ENCODE results near the gene FAH.

The FAH gene

DNA sequence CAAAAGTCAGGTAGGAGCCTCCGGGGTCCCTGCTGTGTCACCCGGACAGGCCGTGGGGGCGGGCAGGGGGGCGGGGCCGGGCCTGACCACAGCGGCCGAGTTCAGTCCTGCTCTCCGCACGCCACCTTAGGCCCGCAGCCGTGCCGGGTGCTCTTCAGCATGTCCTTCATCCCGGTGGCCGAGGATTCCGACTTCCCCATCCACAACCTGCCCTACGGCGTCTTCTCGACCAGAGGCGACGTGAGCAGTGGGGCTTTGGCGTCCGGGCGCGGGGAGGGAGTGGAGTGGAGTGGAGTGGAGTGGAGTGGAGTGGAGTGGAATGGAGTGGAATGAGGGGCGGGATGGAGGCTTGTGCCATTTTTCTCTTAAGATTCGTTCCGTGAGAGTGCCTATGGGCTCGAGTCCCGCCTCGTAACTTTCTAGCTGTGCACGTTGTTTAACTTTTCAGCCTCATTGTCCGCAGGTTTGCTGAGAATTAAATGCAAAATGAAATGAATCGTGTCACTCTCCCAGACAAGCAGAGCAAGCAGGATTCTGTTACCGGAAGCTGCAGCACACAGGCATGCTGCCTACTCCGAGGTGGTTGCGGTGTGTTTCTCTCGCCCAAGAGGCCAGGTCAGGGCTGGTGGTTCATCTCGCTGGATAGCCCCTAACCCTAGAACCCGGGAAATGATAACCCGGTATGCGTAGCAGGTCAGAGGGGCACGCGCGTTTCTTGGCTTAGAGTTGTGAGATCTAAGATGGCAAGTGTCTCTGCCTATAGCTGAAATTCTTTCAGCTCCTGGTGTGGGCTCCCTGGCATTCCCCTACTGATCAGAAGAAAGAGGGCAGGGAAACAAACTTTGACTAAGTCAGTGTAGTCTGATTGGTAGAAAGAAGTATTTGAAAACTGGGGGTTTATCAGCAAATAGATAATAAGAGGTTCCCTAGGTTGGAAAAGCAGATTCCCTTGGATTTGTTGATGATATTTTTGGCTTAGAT is at the start of gene FAH:
FAH (plus strand) TSS at position 104 of the 981 bp plus-strand sequence; CDS start at position 160, 56 bp downstream.
- no peak within 1 kb of the TSS for H3K27ac ChIP-seq
- no peak for DNase-seq (ENCODE audit: low read depth, low spot score)
- H3K36me3 ChIP-seq (ENCODE audit: insufficient read depth, low read length) = no peaks in the 10 kb centered on the region
- H3K9me3 ChIP-seq (ENCODE audit: low read depth, low read length) = no peaks in the 10 kb centered on the region
- H3K4me3 ChIP-seq = peak within 1 kb of the TSS; percentile 84
- TF ChIP-seq FOXP2 (optimal IDR thresholded peaks at IDR 0.05; ENCODE audit: control extremely low read depth, extremely low read length, insufficient read depth) (no peak), POLR2AphosphoS5 (IDR thresholded peaks at IDR 0.05; ENCODE audit: borderline replicate concordance, low read depth, low read length) (no peak), EZH2 (IDR thresholded peaks at IDR 0.05) (no peak)
- peak within 1 kb of the TSS; percentile 47 for H3K9ac ChIP-seq (ENCODE audit: insufficient read length)

DNA sequence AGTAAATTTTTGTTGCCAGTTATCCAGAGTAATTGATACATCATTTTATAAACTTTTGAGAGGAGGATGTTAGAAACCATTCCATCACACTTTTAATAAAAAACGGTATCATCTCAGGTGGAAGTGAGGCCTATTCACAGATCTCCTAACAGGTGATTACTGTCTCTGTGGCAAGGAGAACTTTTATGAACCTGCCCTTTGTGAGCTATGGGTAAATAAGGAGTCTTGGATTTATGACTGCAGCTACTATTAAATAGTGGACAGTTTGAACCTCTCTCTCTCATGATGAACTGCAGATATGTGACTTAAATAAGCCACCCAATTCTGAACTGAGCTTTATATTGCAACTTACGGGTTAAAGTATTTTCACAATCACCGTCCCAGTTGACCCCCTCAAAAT is 47.6 kb upstream of the FAH start:
- DNase-seq (ENCODE audit: low read depth, low spot score) = no peak
- Histone ChIP-seq H3K9me3 (ENCODE audit: low read depth, low read length) (no peaks in the 10 kb centered on the region), H3K4me3 (peak overlapping the region; percentile 40; the same call in 1 of the 2 replicates), H3K9ac (ENCODE audit: insufficient read length) (no peak overlapping the region), H3K36me3 (ENCODE audit: insufficient read depth, low read length) (0 out of 2 replicates have a peak, but pooled peaks cover 6% of the 10 kb centered on the region), H3K27ac (peak overlapping the region; percentile 74; the same call in 1 of the 2 replicates)
- TF ChIP-seq POLR2AphosphoS5 (IDR thresholded peaks at IDR 0.05; ENCODE audit: borderline replicate concordance, low read depth, low read length) (no peak), EZH2 (IDR thresholded peaks at IDR 0.05) (no peak), FOXP2 (optimal IDR thresholded peaks at IDR 0.05; ENCODE audit: control extremely low read depth, extremely low read length, insufficient read depth) (no peak)

DNA sequence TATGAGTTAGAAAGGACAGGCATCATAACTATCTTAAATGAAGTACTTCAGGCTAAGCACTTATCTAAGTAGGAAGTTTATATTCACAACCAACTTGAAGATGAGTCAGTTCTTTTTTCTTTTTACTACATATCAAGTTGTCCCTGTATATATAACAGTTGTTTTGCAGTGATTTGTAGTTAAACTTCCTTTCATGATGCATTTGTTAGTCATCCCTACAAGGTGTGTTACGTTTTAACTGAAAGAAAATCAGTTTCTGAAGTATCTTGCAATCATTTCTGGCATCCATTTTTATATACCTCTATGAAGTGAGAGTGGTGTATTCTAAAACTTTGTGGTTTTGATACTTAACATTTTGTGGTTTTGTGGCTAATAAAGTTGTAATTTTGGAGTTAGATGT is 47.2 kb upstream of the FAH start:
- TF ChIP-seq FOXP2 (optimal IDR thresholded peaks at IDR 0.05; ENCODE audit: control extremely low read depth, extremely low read length, insufficient read depth) (no peak), POLR2AphosphoS5 (IDR thresholded peaks at IDR 0.05; ENCODE audit: borderline replicate concordance, low read depth, low read length) (no peak), EZH2 (IDR thresholded peaks at IDR 0.05) (no peak)
- Histone ChIP-seq H3K9me3 (ENCODE audit: low read depth, low read length) (no peaks in the 10 kb centered on the region), H3K4me3 (peak overlapping the region; percentile 40), H3K9ac (ENCODE audit: insufficient read length) (peak overlapping the region; percentile 26), H3K27ac (peak overlapping the region; percentile 74), H3K36me3 (ENCODE audit: insufficient read depth, low read length) (0 out of 2 replicates have a peak, but pooled peaks cover 5% of the 10 kb centered on the region)
- DNase-seq (ENCODE audit: low read depth, low spot score) = no peak

DNA sequence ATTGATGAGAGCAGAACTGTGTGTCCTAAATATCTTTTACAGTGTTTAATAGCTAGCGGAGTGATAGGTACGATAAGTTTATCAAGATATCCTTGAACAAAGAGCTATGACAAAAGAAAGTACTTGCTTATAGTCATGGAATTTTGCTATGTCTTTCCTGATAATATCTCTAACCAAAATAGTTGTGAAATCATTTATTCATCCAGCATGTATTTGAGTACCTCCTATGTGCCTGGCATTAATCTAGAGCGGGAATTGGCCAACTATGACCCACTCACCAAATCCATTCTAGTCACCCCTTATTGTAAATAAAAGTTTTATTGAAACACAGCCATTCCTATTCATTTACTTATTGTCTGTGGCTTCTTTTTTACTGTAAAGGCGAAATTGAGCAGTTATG is 46.7 kb upstream of the FAH start:
- H3K9me3 ChIP-seq (ENCODE audit: low read depth, low read length) = no peaks in the 10 kb centered on the region
- H3K36me3 ChIP-seq (ENCODE audit: insufficient read depth, low read length) = 0 out of 2 replicates have a peak, but pooled peaks cover under 1% of the 10 kb centered on the region
- TF ChIP-seq FOXP2 (optimal IDR thresholded peaks at IDR 0.05; ENCODE audit: control extremely low read depth, extremely low read length, insufficient read depth) (no peak), POLR2AphosphoS5 (IDR thresholded peaks at IDR 0.05; ENCODE audit: borderline replicate concordance, low read depth, low read length) (no peak), EZH2 (IDR thresholded peaks at IDR 0.05) (no peak)
- H3K27ac ChIP-seq = peak overlapping the region; percentile 74
- H3K9ac ChIP-seq (ENCODE audit: insufficient read length) = peak overlapping the region; percentile 26
- no peak for DNase-seq (ENCODE audit: low read depth, low spot score)
- peak overlapping the region; percentile 40; the same call in 1 of the 2 replicates for H3K4me3 ChIP-seq

DNA sequence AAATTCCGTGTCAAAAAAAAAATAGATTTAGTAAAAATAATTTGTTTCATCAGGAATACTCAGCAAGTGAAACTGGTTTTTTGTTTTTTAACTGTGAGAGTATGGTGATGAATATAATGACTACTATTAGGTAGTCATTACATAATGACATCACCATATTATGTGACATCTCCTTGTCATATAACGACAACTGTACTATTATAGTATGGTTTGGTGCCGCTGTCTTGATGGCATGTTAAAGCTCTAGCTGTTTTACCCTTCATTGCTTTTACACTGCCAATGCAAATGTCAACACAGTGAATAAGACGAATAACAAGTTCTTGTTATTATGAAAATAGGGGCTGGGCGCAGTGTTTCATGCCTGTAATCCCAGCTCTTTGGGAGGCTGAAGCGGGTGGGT is 45.6 kb upstream of the FAH start:
- Histone ChIP-seq H3K9me3 (ENCODE audit: low read depth, low read length) (no peaks in the 10 kb centered on the region), H3K4me3 (no peak overlapping the region), H3K9ac (ENCODE audit: insufficient read length) (no peak overlapping the region), H3K36me3 (ENCODE audit: insufficient read depth, low read length) (no peaks in the 10 kb centered on the region), H3K27ac (no peak overlapping the region)
- TF ChIP-seq POLR2AphosphoS5 (IDR thresholded peaks at IDR 0.05; ENCODE audit: borderline replicate concordance, low read depth, low read length) (no peak), FOXP2 (optimal IDR thresholded peaks at IDR 0.05; ENCODE audit: control extremely low read depth, extremely low read length, insufficient read depth) (no peak)
- DNase-seq (ENCODE audit: low read depth, low spot score) = no peak

DNA sequence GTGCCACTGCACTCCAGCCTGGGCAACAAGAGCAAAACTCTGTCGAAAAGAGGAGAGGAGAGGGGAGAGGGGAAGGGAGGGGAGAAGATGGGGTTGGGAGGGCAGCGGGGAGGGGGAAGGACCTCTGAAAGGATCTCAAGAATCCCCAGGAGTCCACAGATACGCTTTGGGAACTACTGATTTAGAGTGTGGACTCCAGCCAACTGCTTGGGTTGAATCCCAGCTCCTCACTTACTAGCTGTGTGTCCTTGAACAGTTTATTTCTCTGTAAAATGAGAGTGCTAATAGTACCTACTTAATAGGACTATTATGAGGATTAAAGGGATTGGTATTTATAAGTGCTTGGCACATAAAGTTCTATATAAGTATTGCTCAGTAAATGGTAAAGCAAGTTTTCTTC is 45.0 kb upstream of the FAH start:
- TF ChIP-seq POLR2AphosphoS5 (IDR thresholded peaks at IDR 0.05; ENCODE audit: borderline replicate concordance, low read depth, low read length) = no peak
- no peak for DNase-seq (ENCODE audit: low read depth, low spot score)
- no peak overlapping the region for H3K27ac ChIP-seq
- no peak overlapping the region for H3K9ac ChIP-seq (ENCODE audit: insufficient read length)
- H3K36me3 ChIP-seq (ENCODE audit: insufficient read depth, low read length) = no peaks in the 10 kb centered on the region
- no peak overlapping the region for H3K4me3 ChIP-seq
- no peaks in the 10 kb centered on the region for H3K9me3 ChIP-seq (ENCODE audit: low read depth, low read length)

DNA sequence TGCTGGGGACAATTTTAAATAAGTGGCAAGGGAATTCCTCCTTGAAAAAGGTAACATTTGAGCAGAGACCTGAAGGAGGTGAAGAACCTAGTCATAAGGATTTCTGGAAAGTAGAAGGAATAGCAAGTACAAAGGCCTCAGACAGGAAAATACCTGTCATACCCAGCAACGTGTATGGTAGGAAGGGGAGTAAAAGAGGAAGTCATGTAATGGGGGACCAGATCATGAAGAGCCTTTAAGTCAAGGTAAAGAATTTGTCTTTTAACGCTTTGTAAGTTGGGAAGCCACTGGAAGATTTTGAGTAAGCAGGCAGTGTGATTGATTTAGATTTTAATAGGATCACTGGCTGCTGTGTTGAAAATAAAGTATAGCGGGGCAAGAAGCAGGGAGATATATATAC is 43.4 kb upstream of the FAH start:
- H3K36me3 ChIP-seq (ENCODE audit: insufficient read depth, low read length) = no peaks in the 10 kb centered on the region
- H3K27ac ChIP-seq = no peak overlapping the region
- TF ChIP-seq FOXP2 (optimal IDR thresholded peaks at IDR 0.05; ENCODE audit: control extremely low read depth, extremely low read length, insufficient read depth) = no peak
- TF ChIP-seq POLR2AphosphoS5 (IDR thresholded peaks at IDR 0.05; ENCODE audit: borderline replicate concordance, low read depth, low read length) = no peak
- no peak for TF ChIP-seq EZH2 (IDR thresholded peaks at IDR 0.05)
- H3K9me3 ChIP-seq (ENCODE audit: low read depth, low read length) = no peaks in the 10 kb centered on the region
- DNase-seq (ENCODE audit: low read depth, low spot score) = no peak
- no peak overlapping the region for H3K9ac ChIP-seq (ENCODE audit: insufficient read length)
- no peak overlapping the region for H3K4me3 ChIP-seq

DNA sequence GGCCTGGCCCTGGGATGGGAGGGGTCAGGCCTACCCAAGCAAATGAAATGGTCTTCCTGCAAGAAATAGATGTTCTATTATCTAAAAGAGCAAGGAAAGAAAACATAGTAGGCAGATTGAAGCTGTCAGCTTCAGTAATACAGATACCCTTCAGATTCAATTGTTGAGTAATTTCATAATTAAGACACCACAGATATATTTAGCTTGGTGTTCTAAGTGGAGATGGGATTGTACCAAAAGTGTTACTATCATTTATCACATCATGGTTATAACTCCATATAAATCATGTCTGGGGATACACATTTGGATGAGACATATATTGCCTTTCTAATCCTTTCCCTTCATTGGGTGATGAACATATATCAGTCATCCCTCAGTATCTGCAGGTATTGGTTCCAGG is 41.9 kb upstream of the FAH start:
- TF ChIP-seq FOXP2 (optimal IDR thresholded peaks at IDR 0.05; ENCODE audit: control extremely low read depth, extremely low read length, insufficient read depth) (no peak), POLR2AphosphoS5 (IDR thresholded peaks at IDR 0.05; ENCODE audit: borderline replicate concordance, low read depth, low read length) (no peak), EZH2 (IDR thresholded peaks at IDR 0.05) (no peak)
- H3K36me3 ChIP-seq (ENCODE audit: insufficient read depth, low read length) = no peaks in the 10 kb centered on the region
- no peak for DNase-seq (ENCODE audit: low read depth, low spot score)
- no peak overlapping the region for H3K9ac ChIP-seq (ENCODE audit: insufficient read length)
- no peaks in the 10 kb centered on the region for H3K9me3 ChIP-seq (ENCODE audit: low read depth, low read length)
- H3K27ac ChIP-seq = no peak overlapping the region
- no peak overlapping the region for H3K4me3 ChIP-seq

Data from SK-N-MC (cell line).